Tibial nerve (tissue), 4 donors: ENCODE measurements around the gene IP6K2. TPM values are rescaled to one million over a fixed set of nuclear protein-coding genes. Genes with fewer than 3 reads are reported as not detected.

Experiments
- DNase-seq, 2 donors: peaks; one replicate each; pipeline ENCODE4 v3.0.0-alpha.2; 2019; ENCODE audit warnings: low spot score in 2 of 2
- H3K27ac ChIP-seq, 4 donors: fragments of 200-600 bp; sonication (generic) in 3 of 4; one replicate each; pipeline ENCODE4 v1.5.1; 2017 to 2019; ENCODE audit warnings: mild to moderate bottlenecking in 1 of 4
- H3K27me3 ChIP-seq, 2 donors: fragments of 200-600 bp; sonication (generic) in 1 of 2; one replicate each; pipeline versions ENCODE4 v1.5.1 to v1.6.0; 2017 to 2019
- H3K36me3 ChIP-seq, 3 donors: fragments of 200-600 bp; sonication (generic); one replicate each; pipeline ENCODE4 v1.5.1; 2018 to 2019
- H3K4me1 ChIP-seq, 4 donors: fragments of 200-600 bp; sonication (generic) in 3 of 4; one replicate each; pipeline ENCODE4 v1.5.1; 2017 to 2019
- H3K4me3 ChIP-seq, 4 donors: fragments of 200-600 bp; sonication (generic) in 3 of 4; one replicate each; pipeline ENCODE4 v1.5.1; 2017 to 2019; ENCODE audit warnings: mild to moderate bottlenecking in 1 of 4, moderate library complexity in 1 of 4
- H3K9me3 ChIP-seq, 4 donors: fragments of 200-600 bp; sonication (generic) in 3 of 4; one replicate each; pipeline ENCODE4 v1.5.1; 2017 to 2019
- CTCF ChIP-seq, 5 experiments: fragments of 200-600 bp in 3 of 5; fragments of 450-650 bp in 2 of 5; sonication (generic) in 3 of 5; IDR thresholded peaks; one replicate each; pipeline ENCODE4 v1.5.1; 2016 to 2019; ENCODE audit warnings: antibody characterized with exemption in 5 of 5, mild to moderate bottlenecking in 3 of 5, moderate library complexity in 2 of 5
- EP300 ChIP-seq, 2 donors: sonication (generic); formaldehyde crosslinking; IDR thresholded peaks; one replicate each; pipeline ENCODE4 v1.6.1; 2017; ENCODE audit warnings: antibody characterized with exemption in 2 of 2, mild to moderate bottlenecking in 1 of 2
- POLR2A ChIP-seq, 2 donors: fragments of 450-650 bp; IDR thresholded peaks; one replicate each; pipeline ENCODE4 v1.6.1; 2017; ENCODE audit warnings: antibody characterized with exemption in 2 of 2, mild to moderate bottlenecking in 2 of 2, moderate library complexity in 2 of 2
- WGBS, 2 donors: methylation state at CpG; one replicate each; pipeline ENCODE4 v1.1.5; 2018; 5-methylcytosine and 5-hydroxymethylcytosine counted together
- total RNA-seq, 4 donors: library from RNA; depleted of rRNA; stranded (reverse); fragments of >200 nt; gene quantifications; one replicate each; pipeline ENCODE4 v1.1.0, GENCODE V29; 2016

Gene IP6K2
- total RNA-seq, 4 donors from 2014 or later = 130 to 202 (median 171) TPM

GRCh38 chr3:48656061-48656840 lies 60.8 kb downstream of the IP6K2 start:
- DNase-seq = peak; percentile 52 to 66
- WGBS, 2 donors = 9% methylated on average over 72 to 74 of the region's 94 CpGs
- Histone ChIP-seq H3K27me3 (peaks cover 0 to 5% of the 10 kb centered on the region in 2 donors), H3K27ac (peak overlapping the region; percentile 2 to 82 (median 72)), H3K36me3 (peaks cover 0 to 2% (median 0%) of the 10 kb centered on the region in 3 donors), H3K4me1 (peaks cover 0 to 19% (median 5%) of the 10 kb centered on the region in 4 donors), H3K4me3 (peak overlapping the region; percentile 39 to 69 (median 64)), H3K9me3 (no peaks in the 10 kb centered on the region)
- TF ChIP-seq CTCF (IDR thresholded peaks at IDR 0.05) (peak; percentile 60 to 89 (median 71)), EP300 (IDR thresholded peaks at IDR 0.05) (peak in 1 of 2 donors; percentile 69), POLR2A (IDR thresholded peaks at IDR 0.05) (no peak)

GRCh38 chr3:48655606-48656005 lies 61.4 kb downstream of the IP6K2 start:
- DNase-seq = no peak
- 8 to 15% methylated on average over 21 to 28 of the region's 30 CpGs for WGBS, 2 donors
- Histone ChIP-seq H3K27me3 (no peaks in the 10 kb centered on the region), H3K4me1 (peaks cover 0 to 16% (median 5%) of the 10 kb centered on the region in 4 donors), H3K4me3 (peak overlapping the region; percentile 39 to 69 (median 64)), H3K9me3 (no peaks in the 10 kb centered on the region), H3K27ac (peak overlapping the region; percentile 2 to 82 (median 72)), H3K36me3 (peaks cover 0 to 4% (median 0%) of the 10 kb centered on the region in 3 donors)
- TF ChIP-seq POLR2A (IDR thresholded peaks at IDR 0.05) (no peak), EP300 (IDR thresholded peaks at IDR 0.05) (no peak), CTCF (IDR thresholded peaks at IDR 0.05) (no peak)

- Histone ChIP-seq H3K4me3 (no peak overlapping the region), H3K4me1 (peaks cover 0 to 16% (median 5%) of the 10 kb centered on the region in 4 donors), H3K27ac (no peak overlapping the region), H3K36me3 (peaks cover 0 to 4% (median 0%) of the 10 kb centered on the region in 3 donors), H3K9me3 (no peaks in the 10 kb centered on the region), H3K27me3 (no peaks in the 10 kb centered on the region)
- WGBS, 2 donors = 89 to 92% methylated on average over 10 to 12 of the region's 12 CpGs
- no peak for TF ChIP-seq CTCF (IDR thresholded peaks at IDR 0.05)
- TF ChIP-seq EP300 (IDR thresholded peaks at IDR 0.05) = no peak
- TF ChIP-seq POLR2A (IDR thresholded peaks at IDR 0.05) = no peak
- DNase-seq = no peak
Observed at GRCh38 chr3:48655063-48655462, 62.0 kb downstream of the IP6K2 start.

GRCh38 chr3:48652923-48653715 lies 63.9 kb downstream of the IP6K2 start:
- 94 to 96% methylated on average over 15 of the region's 15 CpGs for WGBS, 2 donors
- H3K27me3 ChIP-seq = no peaks in the 10 kb centered on the region
- no peaks in the 10 kb centered on the region for H3K9me3 ChIP-seq
- no peak overlapping the region for H3K27ac ChIP-seq
- TF ChIP-seq POLR2A (IDR thresholded peaks at IDR 0.05) (no peak), CTCF (IDR thresholded peaks at IDR 0.05) (no peak), EP300 (IDR thresholded peaks at IDR 0.05) (no peak)
- no peak for DNase-seq
- peaks cover 0 to 4% (median 0%) of the 10 kb centered on the region in 3 donors for H3K36me3 ChIP-seq
- H3K4me3 ChIP-seq = no peak overlapping the region
- H3K4me1 ChIP-seq = peaks cover 0 to 16% (median 5%) of the 10 kb centered on the region in 4 donors
